Pancreas (tissue), 10 donors: ENCODE data around the gene GSTCD. TPM values are rescaled to one million over a fixed set of nuclear protein-coding genes. Genes with fewer than 3 reads are reported as not detected.

Experiments
- ATAC-seq, 4 donors: fragments of 200-7000 bp; cut with Tn5 transposase; one replicate each; pipeline versions ENCODE4 v1.8.0 to v1.9.1; 2020; ENCODE audit warnings: mild to moderate bottlenecking in 4 of 4, moderate library complexity in 4 of 4
- DNase-seq, 6 donors: peaks; one replicate each; pipeline ENCODE4 v3.0.0-alpha.2; 2020
- FAIRE-seq: peaks from 2 replicates; lab custom pipeline; 2012; peaks lifted over from hg19 to GRCh38; lab: Jason Lieb, UNC
- H3K27ac ChIP-seq, 4 donors: fragments of 200-600 bp; sonication (generic); 1 replicate in 3 of 4; 2 replicates in 1 of 4; pipeline versions ENCODE4 v1.5.0 to v1.8.0; 2020
- H3K27me3 ChIP-seq, 4 donors: fragments of 200-600 bp; one replicate each; pipeline ENCODE4 v1.8.0; 2021
- H3K36me3 ChIP-seq, 3 donors: fragments of 200-600 bp; sonication (generic) in 1 of 3; one replicate each; pipeline versions ENCODE4 v1.5.0 to v1.8.0; 2020 to 2021
- H3K4me1 ChIP-seq, 3 donors: fragments of 200-600 bp; one replicate each; pipeline ENCODE4 v1.8.0; 2021
- H3K4me3 ChIP-seq, 4 donors: fragments of 200-600 bp; sonication (generic) in 2 of 4; one replicate each; pipeline versions ENCODE4 v1.5.0 to v1.8.0; 2020 to 2021
- H3K9me3 ChIP-seq, 4 donors: fragments of 200-600 bp; one replicate each; pipeline ENCODE4 v1.8.0; 2021
- WGBS, 2 donors: extraction: QIAGEN DNeasy Blood & Tissue Kit; methylation state at CpG; one replicate each; pipeline ENCODE4 v1.1.7; 2013; 5-methylcytosine and 5-hydroxymethylcytosine counted together
- intact Hi-C, 3 donors: fragments of 100-400 bp; cut with DNase I; formaldehyde crosslinking; loops; one replicate each; pipeline versions ENCODE4 v1.11.1 to v1.14.2; 2022
- polyA plus RNA-seq, 2 donors: library from polyadenylated mRNA; stranded (reverse); fragments of 200-250 nt; gene quantifications; one replicate each; pipeline ENCODE4 v1.2.3, GENCODE V29; 2013
- total RNA-seq, 6 donors: library from RNA; stranded (reverse); fragmentation: NEBNext Ultra II Directional in 4 of 6; extraction: Animal tissue kit (Norgen Biotek cat#: 25700) in 4 of 6; gene quantifications; one replicate each; pipeline versions ENCODE4 v1.2.1 to v1.2.4, GENCODE V29; 2021 to 2023
- TF ChIP-seq, protein P1 (sequence below), 4 donors: fragments of 200-600 bp; sonication (generic) in 3 of 4; IDR thresholded peaks; one replicate each; pipeline versions ENCODE4 v1.5.0 to v1.8.0; 2021; ENCODE audit warnings: antibody characterized with exemption in 4 of 4
- donor health status: healthy with polysubstance abuse.
- donor health status: DM: no; HTN: no; CAD: no; lungs with moderate emphysema.
- donor health status: DM: no; HTN: no; CAD: no.
- donor health status: control.
- donor health status: control.
- donor health status: Bipolar disorder and iron deficiency.
- donor health status: DM: yes; HTN: yes; CAD: no.
- donor health status: DM: no; HTN: no; CAD: no.
- donor health status: DM: no; HTN: no; CAD: no.
- donor health status: DM: yes; HTN: yes; CAD: no.

GSTCD gene
- total and polyA plus RNA-seq, 8 donors: 1.3 to 5.7 (median 2.8) TPM

- no peaks in the 10 kb centered on the region for H3K9me3 ChIP-seq
- TF ChIP-seq, protein P1, sequence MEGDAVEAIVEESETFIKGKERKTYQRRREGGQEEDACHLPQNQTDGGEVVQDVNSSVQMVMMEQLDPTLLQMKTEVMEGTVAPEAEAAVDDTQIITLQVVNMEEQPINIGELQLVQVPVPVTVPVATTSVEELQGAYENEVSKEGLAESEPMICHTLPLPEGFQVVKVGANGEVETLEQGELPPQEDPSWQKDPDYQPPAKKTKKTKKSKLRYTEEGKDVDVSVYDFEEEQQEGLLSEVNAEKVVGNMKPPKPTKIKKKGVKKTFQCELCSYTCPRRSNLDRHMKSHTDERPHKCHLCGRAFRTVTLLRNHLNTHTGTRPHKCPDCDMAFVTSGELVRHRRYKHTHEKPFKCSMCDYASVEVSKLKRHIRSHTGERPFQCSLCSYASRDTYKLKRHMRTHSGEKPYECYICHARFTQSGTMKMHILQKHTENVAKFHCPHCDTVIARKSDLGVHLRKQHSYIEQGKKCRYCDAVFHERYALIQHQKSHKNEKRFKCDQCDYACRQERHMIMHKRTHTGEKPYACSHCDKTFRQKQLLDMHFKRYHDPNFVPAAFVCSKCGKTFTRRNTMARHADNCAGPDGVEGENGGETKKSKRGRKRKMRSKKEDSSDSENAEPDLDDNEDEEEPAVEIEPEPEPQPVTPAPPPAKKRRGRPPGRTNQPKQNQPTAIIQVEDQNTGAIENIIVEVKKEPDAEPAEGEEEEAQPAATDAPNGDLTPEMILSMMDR (IDR thresholded peaks at IDR 0.05): no peak
- H3K4me3 ChIP-seq: no peak overlapping the region
- H3K36me3 ChIP-seq: peaks cover 0 to 13% (median 0%) of the 10 kb centered on the region in 3 donors
- FAIRE-seq (no peak), DNase-seq (no peak), ATAC-seq (peak in 3 of 4 donors; percentile 70 to 83 (median 79))
- WGBS, 2 donors: 51 to 62% methylated on average over 5 of the region's 5 CpGs
- H3K4me1 ChIP-seq: no peaks in the 10 kb centered on the region
- H3K27ac ChIP-seq: no peak overlapping the region
- no peaks in the 10 kb centered on the region for H3K27me3 ChIP-seq
- intact Hi-C loops: no loop called here
Measured at GRCh38 chr4:105666693-105667092, 41.9 kb upstream of the GSTCD start.

DNA sequence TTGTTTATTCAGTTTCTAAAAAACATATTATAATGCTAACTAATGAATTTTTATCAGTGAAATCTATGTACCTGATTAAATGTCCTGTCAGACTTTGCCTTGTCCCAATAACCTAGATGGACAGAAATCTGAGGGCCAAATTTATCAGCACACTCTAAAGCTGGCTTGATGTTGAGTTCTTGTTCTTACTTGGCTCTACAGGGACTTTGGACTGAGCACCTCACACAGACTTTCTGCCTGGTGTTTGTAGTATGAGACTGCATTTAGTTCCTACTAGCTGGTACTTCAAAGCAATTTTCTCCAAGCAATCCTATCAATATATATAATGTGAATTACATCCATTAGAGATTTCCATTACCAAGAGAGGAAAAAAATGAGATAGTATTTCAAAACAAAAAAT, 37.9 kb upstream of the GSTCD start:
- no peaks in the 10 kb centered on the region for H3K27me3 ChIP-seq
- H3K4me3 ChIP-seq: no peak overlapping the region
- peaks cover 0 to 13% (median 0%) of the 10 kb centered on the region in 3 donors for H3K36me3 ChIP-seq
- no peak for FAIRE-seq
- no peak overlapping the region for H3K27ac ChIP-seq
- peak; percentile 56 to 70 (median 64) for ATAC-seq
- no peaks in the 10 kb centered on the region for H3K9me3 ChIP-seq
- no peaks in the 10 kb centered on the region for H3K4me1 ChIP-seq
- no peak for DNase-seq
- intact Hi-C loops: no loop called here
- TF ChIP-seq, protein P1 (IDR thresholded peaks at IDR 0.05): no peak

DNA sequence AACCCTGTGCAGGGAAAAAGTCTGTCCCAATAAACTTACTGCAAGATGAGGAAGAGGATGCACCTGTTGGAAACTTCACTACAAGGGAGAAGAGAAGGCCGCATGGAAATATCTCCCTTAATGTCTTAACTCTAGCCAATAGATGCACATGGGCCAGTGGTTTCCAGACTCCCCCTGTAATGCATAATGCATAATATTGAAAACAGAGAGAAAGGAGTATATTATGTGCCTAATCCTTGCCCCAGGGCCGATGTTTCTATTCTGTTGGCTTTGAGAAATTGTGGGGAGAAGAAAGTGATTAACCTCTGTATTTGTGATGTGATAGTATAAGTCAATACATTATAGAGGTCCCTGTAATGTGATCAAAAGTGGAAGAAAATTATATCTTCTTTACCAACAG, 37.3 kb upstream of the GSTCD start:
- TF ChIP-seq, protein P1 (IDR thresholded peaks at IDR 0.05): no peak
- Histone ChIP-seq H3K4me1 (no peaks in the 10 kb centered on the region), H3K27ac (no peak overlapping the region), H3K36me3 (peaks cover 0 to 13% (median 0%) of the 10 kb centered on the region in 3 donors), H3K27me3 (no peaks in the 10 kb centered on the region), H3K4me3 (no peak overlapping the region), H3K9me3 (no peaks in the 10 kb centered on the region)
- DNase-seq (no peak), FAIRE-seq (no peak), ATAC-seq (no peak)
- intact Hi-C loops: no loop called here
- 75 to 76% methylated on average over 2 of the region's 2 CpGs for WGBS, 2 donors

DNA sequence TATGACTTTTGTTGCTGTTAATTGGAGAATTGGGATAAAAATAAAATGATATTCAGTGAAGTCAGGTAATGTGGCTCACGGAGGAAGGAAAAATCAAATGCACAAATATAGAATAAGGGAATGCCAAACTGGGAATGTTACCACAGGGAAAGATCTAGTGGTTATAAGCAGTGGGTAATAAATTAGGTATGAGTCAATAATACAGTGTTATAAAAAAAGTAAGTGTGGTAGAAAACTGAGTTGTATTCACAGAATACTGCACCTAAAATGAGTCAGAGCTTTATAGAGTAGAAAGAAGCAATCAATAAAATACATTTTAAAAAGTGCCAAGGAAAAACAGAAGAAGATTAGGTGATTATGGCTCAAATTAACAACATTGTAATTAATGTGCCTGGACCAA, 34.6 kb upstream of the GSTCD start:
- TF ChIP-seq, protein P1 (IDR thresholded peaks at IDR 0.05): no peak
- ATAC-seq: no peak
- Histone ChIP-seq H3K4me1 (peaks cover 0 to 6% (median 0%) of the 10 kb centered on the region in 3 donors), H3K27ac (no peak overlapping the region), H3K36me3 (no peaks in the 10 kb centered on the region), H3K9me3 (no peaks in the 10 kb centered on the region), H3K4me3 (no peak overlapping the region), H3K27me3 (no peaks in the 10 kb centered on the region)
- 78 to 86% methylated on average over 1 of the region's 1 CpG for WGBS, 2 donors
- no peak for FAIRE-seq
- intact Hi-C loops: no loop called here
- no peak for DNase-seq

GRCh38 chr4:105677709-105678108, 30.9 kb upstream of the GSTCD start:
- no peak for ATAC-seq

More at GRCh38 chr4:105677709-105678108, 30.9 kb upstream of the GSTCD start:
- H3K4me3 ChIP-seq: no peak overlapping the region
- TF ChIP-seq, protein P1 (IDR thresholded peaks at IDR 0.05): no peak
- no peaks in the 10 kb centered on the region for H3K27me3 ChIP-seq
- no peaks in the 10 kb centered on the region for H3K9me3 ChIP-seq
- DNase-seq (no peak), FAIRE-seq (no peak)
- intact Hi-C loops: no loop called here
- H3K36me3 ChIP-seq: no peaks in the 10 kb centered on the region
- peaks cover 19 to 29% (median 21%) of the 10 kb centered on the region in 3 donors for H3K4me1 ChIP-seq
- WGBS, 2 donors: 54 to 62% methylated on average over 2 of the region's 2 CpGs
- H3K27ac ChIP-seq: no peak overlapping the region
